ENCODE results near the gene ARID5B.
A peak's percentile ranks its signal among the peaks of the same experiment; 100 is the strongest.

ARID5B gene

DNA sequence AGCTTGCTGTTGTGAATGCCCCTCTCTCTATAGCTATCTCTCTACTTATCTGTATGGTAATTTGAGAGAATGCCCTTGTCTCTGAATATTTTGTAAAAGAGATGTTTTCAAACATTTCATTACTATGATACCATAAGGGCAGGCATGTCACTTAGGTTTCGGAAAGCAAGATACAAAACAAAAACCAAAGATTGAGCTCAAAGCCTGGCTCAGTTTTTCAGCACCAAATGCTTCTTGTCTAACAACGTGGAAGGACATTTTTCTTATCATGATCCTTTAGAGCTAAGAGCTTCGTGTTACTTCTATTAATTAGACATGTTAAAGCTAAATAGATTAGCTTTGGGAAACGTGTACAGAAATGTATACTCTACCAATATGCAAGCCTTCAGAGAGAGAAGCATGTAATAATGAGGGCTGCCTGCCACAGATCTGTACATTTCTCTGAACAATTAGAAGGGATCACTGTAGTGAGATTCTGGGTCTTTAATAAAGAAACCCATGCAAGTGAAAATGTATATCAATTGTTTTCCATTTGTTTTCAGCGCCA lies 148.9 kb downstream of the ARID5B start:
- DNase-seq (ENCODE audit: low read depth): peak; percentile 52
- H3K4me3 ChIP-seq (replicated peaks; ENCODE audit: low read depth, low read length): peak overlapping the region; percentile 88
- TF ChIP-seq, protein P1, sequence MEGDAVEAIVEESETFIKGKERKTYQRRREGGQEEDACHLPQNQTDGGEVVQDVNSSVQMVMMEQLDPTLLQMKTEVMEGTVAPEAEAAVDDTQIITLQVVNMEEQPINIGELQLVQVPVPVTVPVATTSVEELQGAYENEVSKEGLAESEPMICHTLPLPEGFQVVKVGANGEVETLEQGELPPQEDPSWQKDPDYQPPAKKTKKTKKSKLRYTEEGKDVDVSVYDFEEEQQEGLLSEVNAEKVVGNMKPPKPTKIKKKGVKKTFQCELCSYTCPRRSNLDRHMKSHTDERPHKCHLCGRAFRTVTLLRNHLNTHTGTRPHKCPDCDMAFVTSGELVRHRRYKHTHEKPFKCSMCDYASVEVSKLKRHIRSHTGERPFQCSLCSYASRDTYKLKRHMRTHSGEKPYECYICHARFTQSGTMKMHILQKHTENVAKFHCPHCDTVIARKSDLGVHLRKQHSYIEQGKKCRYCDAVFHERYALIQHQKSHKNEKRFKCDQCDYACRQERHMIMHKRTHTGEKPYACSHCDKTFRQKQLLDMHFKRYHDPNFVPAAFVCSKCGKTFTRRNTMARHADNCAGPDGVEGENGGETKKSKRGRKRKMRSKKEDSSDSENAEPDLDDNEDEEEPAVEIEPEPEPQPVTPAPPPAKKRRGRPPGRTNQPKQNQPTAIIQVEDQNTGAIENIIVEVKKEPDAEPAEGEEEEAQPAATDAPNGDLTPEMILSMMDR (IDR thresholded peaks at IDR 0.05; ENCODE audit: low read length, missing control alignments): no peak

DNA sequence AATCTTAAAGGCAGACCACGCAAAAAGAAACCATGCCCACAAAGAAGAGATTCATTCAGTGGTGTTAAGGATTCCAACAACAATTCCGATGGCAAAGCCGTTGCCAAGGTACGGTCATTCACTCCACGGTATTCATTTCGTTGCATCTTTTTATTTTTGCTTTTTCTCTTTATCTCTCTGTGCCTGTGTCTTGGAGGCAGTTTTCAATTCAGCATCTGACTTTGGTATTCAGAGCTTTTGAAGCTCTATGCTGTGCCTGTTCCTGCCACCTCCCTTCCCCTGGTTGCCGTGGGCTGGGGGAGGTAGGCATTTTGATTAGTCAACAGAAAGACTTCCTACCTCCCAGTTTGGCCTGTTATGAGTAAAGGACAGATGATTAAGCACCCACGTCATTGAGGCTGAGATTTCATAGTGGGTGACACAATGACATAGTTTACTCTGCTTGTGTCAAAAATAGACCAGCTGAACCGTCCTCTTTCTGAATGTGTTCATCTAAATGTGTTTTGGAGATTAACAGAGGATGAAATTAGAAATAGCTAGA lies 149.5 kb downstream of the ARID5B start:
- peak; percentile 97 for DNase-seq (ENCODE audit: low read depth)
- H3K4me3 ChIP-seq (replicated peaks; ENCODE audit: low read depth, low read length): peak overlapping the region; percentile 88
- TF ChIP-seq, protein P1 (IDR thresholded peaks at IDR 0.05; ENCODE audit: low read length, missing control alignments): no peak

DNA sequence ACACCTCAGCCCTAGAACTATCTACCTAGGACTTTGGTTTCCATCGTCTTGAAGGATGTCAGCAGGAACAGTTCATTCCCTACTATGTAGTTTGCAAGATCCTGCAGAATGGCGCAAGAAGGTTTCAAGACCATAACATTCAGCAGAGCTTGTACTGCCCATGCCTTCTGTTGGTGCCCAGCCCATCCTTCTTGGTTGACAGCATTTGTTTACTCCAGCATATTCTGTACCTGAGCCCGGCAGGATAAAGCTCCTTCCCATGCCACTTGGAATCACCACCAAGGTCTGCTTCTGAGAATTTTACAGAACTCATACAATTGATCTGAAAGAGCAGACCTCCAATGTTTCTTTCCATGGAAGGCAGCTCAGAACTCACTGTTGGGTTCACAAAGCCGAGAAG lies 150.8 kb downstream of the ARID5B start:
- TF ChIP-seq, protein P1 (IDR thresholded peaks at IDR 0.05; ENCODE audit: low read length, missing control alignments): no peak
- peak overlapping the region; percentile 88 for H3K4me3 ChIP-seq (replicated peaks; ENCODE audit: low read depth, low read length)
- peak; percentile 39 for DNase-seq (ENCODE audit: low read depth)

DNA sequence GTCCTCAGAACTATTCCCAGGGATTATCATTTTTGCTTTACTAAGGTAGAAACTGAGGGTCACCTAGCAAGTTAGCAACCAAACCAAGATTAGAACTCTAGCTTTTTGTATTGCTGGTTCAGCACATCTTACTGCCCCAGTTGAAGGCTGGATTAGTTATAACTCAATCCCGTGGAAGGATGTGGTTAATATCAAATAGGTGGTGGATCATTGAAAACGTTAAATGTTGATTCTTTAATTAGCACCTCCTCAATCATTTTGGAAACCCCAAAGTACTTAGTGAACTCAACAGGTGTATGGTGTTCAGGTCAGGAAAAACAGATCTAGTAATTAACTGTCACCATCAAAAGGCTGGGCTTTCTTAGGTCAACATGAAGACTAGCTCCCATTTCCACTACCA lies 152.4 kb downstream of the ARID5B start:
- no peak for DNase-seq (ENCODE audit: low read depth)
- H3K4me3 ChIP-seq (replicated peaks; ENCODE audit: low read depth, low read length): no peak overlapping the region

DNA sequence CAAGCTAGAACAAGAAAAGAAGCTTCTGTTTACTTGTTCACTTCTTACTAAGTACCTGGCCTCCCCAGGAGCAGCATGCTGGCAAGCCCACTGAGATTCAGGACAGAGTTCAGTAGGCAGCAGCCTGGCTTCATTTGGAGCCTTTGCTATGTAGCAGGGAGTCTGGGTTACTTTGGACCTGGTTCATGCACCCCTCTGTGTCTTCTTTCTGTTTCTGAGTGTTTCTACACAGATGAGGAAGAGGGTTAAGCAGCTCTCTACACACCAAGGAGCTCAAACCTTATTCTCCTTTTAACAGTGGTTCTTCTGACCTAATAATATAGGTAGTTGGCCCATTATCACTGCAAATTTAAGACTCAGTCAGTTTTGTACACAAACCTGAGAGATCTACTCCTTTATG lies 152.9 kb downstream of the ARID5B start:
- no peak for DNase-seq (ENCODE audit: low read depth)
- TF ChIP-seq, protein P1 (IDR thresholded peaks at IDR 0.05; ENCODE audit: low read length, missing control alignments): no peak
- H3K4me3 ChIP-seq (replicated peaks; ENCODE audit: low read depth, low read length): peak overlapping the region; percentile 8

More for the DNA sequence above, 152.4 kb downstream of the ARID5B start:
- TF ChIP-seq, protein P1 (IDR thresholded peaks at IDR 0.05; ENCODE audit: low read length, missing control alignments): no peak

DNA sequence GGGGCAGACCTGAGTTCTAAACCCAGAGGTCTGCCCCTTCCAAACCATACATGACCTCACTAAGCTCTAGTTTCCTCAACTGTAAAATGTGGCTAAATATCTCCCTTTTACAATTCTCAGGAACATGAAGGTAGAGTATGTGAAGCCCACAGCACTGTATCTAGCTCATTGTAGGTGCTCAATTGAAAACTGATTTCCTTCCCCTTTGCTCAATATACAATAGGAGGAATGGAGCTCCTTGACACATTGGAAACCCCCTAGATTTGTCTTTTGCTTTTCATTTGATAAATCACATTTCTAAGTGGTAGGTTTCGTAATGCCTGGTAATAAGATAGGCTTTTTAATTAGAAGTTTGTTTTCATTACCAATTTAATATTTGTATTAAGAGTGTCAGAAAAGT lies 153.3 kb downstream of the ARID5B start:
- TF ChIP-seq, protein P1 (IDR thresholded peaks at IDR 0.05; ENCODE audit: low read length, missing control alignments): no peak
- DNase-seq (ENCODE audit: low read depth): peak; percentile 26
- H3K4me3 ChIP-seq (replicated peaks; ENCODE audit: low read depth, low read length): peak overlapping the region; percentile 8

DNA sequence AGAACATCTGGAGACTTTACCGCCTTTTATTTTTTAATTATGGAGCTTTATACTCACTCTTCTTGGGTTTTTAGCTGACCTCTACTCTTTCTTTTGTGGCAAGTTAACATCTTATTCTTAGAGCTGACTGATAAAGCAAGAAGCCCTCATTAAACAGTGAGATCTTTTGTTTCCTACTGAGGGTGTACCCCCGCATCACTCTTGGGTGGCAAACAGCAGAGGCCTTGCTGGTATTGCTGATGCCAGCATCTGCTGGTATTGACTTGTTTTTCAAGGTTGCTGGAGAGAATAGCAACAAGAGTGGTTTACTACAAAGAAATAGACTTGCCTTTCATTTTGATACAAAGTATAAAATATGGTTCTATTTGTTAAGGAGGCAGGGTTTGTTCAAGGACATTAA lies 154.7 kb downstream of the ARID5B start:
- DNase-seq (ENCODE audit: low read depth): peak; percentile 21
- TF ChIP-seq, protein P1 (IDR thresholded peaks at IDR 0.05; ENCODE audit: low read length, missing control alignments): no peak
- no peak overlapping the region for H3K4me3 ChIP-seq (replicated peaks; ENCODE audit: low read depth, low read length)
